Effector memory CD4-positive, alpha-beta T cell (primary cell): Measurements from ENCODE around the gene WDR45B.

Experiments
- DNase-seq, 3 donors: peaks; one replicate each; pipeline ENCODE4 v3.0.0-alpha.2; 2020
- H3K27ac ChIP-seq: 2 replicates; pipeline ENCODE4 v1.7.0; 2013; ENCODE audit warnings: mild to moderate bottlenecking, low read length, moderate library complexity; ENCODE audit not compliant: insufficient read depth, poor library complexity, severe bottlenecking
- H3K27me3 ChIP-seq: replicated peaks from 2 replicates; pipeline ENCODE4 v1.7.0; 2013; ENCODE audit warnings: mild to moderate bottlenecking, low read length; ENCODE audit not compliant: insufficient read depth, control insufficient read depth, poor library complexity, severe bottlenecking
- H3K36me3 ChIP-seq: 2 replicates; pipeline ENCODE4 v1.7.0; 2013; ENCODE audit warnings: mild to moderate bottlenecking, low read length, moderate library complexity; ENCODE audit not compliant: control insufficient read depth, insufficient read depth
- H3K4me1 ChIP-seq: 2 replicates; pipeline ENCODE4 v1.7.0; 2013; ENCODE audit warnings: low read length, mild to moderate bottlenecking; ENCODE audit not compliant: control insufficient read depth, insufficient read depth, poor library complexity, severe bottlenecking
- H3K4me3 ChIP-seq: 2 replicates; pipeline ENCODE4 v1.7.0; 2013; ENCODE audit warnings: low read length, low read depth, mild to moderate bottlenecking; ENCODE audit not compliant: insufficient read depth, poor library complexity, severe bottlenecking
- H3K9me3 ChIP-seq: 2 replicates; pipeline ENCODE4 v1.7.0; 2013; ENCODE audit warnings: mild to moderate bottlenecking, low read length, moderate library complexity; ENCODE audit not compliant: control insufficient read depth

Gene WDR45B

GRCh38 chr17:82647593-82648164, 565 bp downstream of the WDR45B start:
- H3K4me3 ChIP-seq, result peak overlapping the region; percentile 86
- H3K4me1 ChIP-seq, result peaks cover 17% of the 10 kb centered on the region
- peaks cover 17% of the 10 kb centered on the region for H3K36me3 ChIP-seq
- H3K27ac ChIP-seq, result peak overlapping the region; percentile 87
- DNase-seq, result peak; percentile 45 to 62 (median 45)
- H3K9me3 ChIP-seq, result no peaks in the 10 kb centered on the region
- H3K27me3 ChIP-seq, result no peaks in the 10 kb centered on the region

GRCh38 chr17:82645516-82645915, 2.7 kb downstream of the WDR45B start:
- no peak for DNase-seq
- H3K36me3 ChIP-seq, result peaks cover 38% of the 10 kb centered on the region
- H3K4me1 ChIP-seq, result peaks cover 17% of the 10 kb centered on the region
- H3K9me3 ChIP-seq, result no peaks in the 10 kb centered on the region
- H3K4me3 ChIP-seq, result no peak overlapping the region
- H3K27me3 ChIP-seq, result no peaks in the 10 kb centered on the region
- H3K27ac ChIP-seq, result no peak overlapping the region

GRCh38 chr17:82644148-82644547, 4.1 kb downstream of the WDR45B start:
- H3K36me3 ChIP-seq, result peaks cover 49% of the 10 kb centered on the region
- peaks cover 17% of the 10 kb centered on the region for H3K4me1 ChIP-seq
- H3K9me3 ChIP-seq, result no peaks in the 10 kb centered on the region
- no peak for DNase-seq
- no peak overlapping the region for H3K27ac ChIP-seq
- no peak overlapping the region for H3K4me3 ChIP-seq
- H3K27me3 ChIP-seq, result no peaks in the 10 kb centered on the region

- H3K4me3 ChIP-seq, result no peak overlapping the region
- no peak for DNase-seq
- H3K36me3 ChIP-seq, result peaks cover 59% of the 10 kb centered on the region
- H3K4me1 ChIP-seq, result peaks cover 10% of the 10 kb centered on the region
- H3K27me3 ChIP-seq, result no peaks in the 10 kb centered on the region
- no peaks in the 10 kb centered on the region for H3K9me3 ChIP-seq
- no peak overlapping the region for H3K27ac ChIP-seq
Measured at GRCh38 chr17:82642022-82642421, 6.2 kb downstream of the WDR45B start.

- H3K9me3 ChIP-seq, result no peaks in the 10 kb centered on the region
- peaks cover 63% of the 10 kb centered on the region for H3K36me3 ChIP-seq
- H3K4me1 ChIP-seq, result no peaks in the 10 kb centered on the region
- H3K27ac ChIP-seq, result no peak overlapping the region
- no peak for DNase-seq
- no peak overlapping the region for H3K4me3 ChIP-seq
- no peaks in the 10 kb centered on the region for H3K27me3 ChIP-seq
Measured at GRCh38 chr17:82640036-82640435, 8.2 kb downstream of the WDR45B start.

- Histone ChIP-seq H3K9me3 (no peaks in the 10 kb centered on the region), H3K27me3 (no peaks in the 10 kb centered on the region), H3K4me1 (no peaks in the 10 kb centered on the region), H3K4me3 (no peak overlapping the region), H3K36me3 (peaks cover 63% of the 10 kb centered on the region), H3K27ac (no peak overlapping the region)
- no peak for DNase-seq
Measured at GRCh38 chr17:82639628-82640027, 8.6 kb downstream of the WDR45B start.

GRCh38 chr17:82638183-82638773, 10.0 kb downstream of the WDR45B start:
- Histone ChIP-seq H3K4me1 (no peaks in the 10 kb centered on the region), H3K9me3 (no peaks in the 10 kb centered on the region), H3K27ac (no peak overlapping the region), H3K27me3 (no peaks in the 10 kb centered on the region), H3K4me3 (no peak overlapping the region), H3K36me3 (peaks cover 61% of the 10 kb centered on the region)
- no peak for DNase-seq

- Histone ChIP-seq H3K27me3 (no peaks in the 10 kb centered on the region), H3K36me3 (peaks cover 51% of the 10 kb centered on the region), H3K27ac (no peak overlapping the region), H3K4me3 (no peak overlapping the region), H3K4me1 (no peaks in the 10 kb centered on the region), H3K9me3 (no peaks in the 10 kb centered on the region)
- DNase-seq, result no peak
Measured at GRCh38 chr17:82636626-82637598, 11.3 kb downstream of the WDR45B start.

- Histone ChIP-seq H3K27ac (no peak overlapping the region), H3K36me3 (peaks cover 41% of the 10 kb centered on the region), H3K9me3 (no peaks in the 10 kb centered on the region), H3K4me1 (no peaks in the 10 kb centered on the region), H3K4me3 (no peak overlapping the region), H3K27me3 (no peaks in the 10 kb centered on the region)
- DNase-seq, result no peak
Measured at GRCh38 chr17:82633343-82633742, 14.9 kb downstream of the WDR45B start.

- no peak overlapping the region for H3K27ac ChIP-seq
- no peak for DNase-seq
- no peaks in the 10 kb centered on the region for H3K27me3 ChIP-seq
- no peaks in the 10 kb centered on the region for H3K4me1 ChIP-seq
- H3K36me3 ChIP-seq, result peaks cover 47% of the 10 kb centered on the region
- no peak overlapping the region for H3K4me3 ChIP-seq
- no peaks in the 10 kb centered on the region for H3K9me3 ChIP-seq
Measured at GRCh38 chr17:82632451-82632850, 15.8 kb downstream of the WDR45B start.
